Right renal cortex interstitium (tissue), 3 donors: ENCODE results near the gene TTLL11. TPM values are rescaled to one million over a fixed set of nuclear protein-coding genes. Genes with fewer than 3 reads are reported as not detected.
"Not testable (repeated sequence)": the region's sequence is repeated elsewhere in the genome, so short reads cannot be mapped to it uniquely, and the experiment has no call there.

Source experiments
- DNase-seq, 3 donors: peaks; one replicate each; pipeline ENCODE4 v3.0.0-alpha.2; 2013; ENCODE audit warnings: low read depth in 3 of 3, low spot score in 2 of 3
- polyA plus RNA-seq, 3 donors: library from polyadenylated mRNA; unstranded; fragments of 120-200 nt; gene quantifications; one replicate each; pipeline ENCODE4 v1.2.1, GENCODE V29; 2013; ENCODE audit not compliant: insufficient read length in 3 of 3

Gene TTLL11
- polyA plus RNA-seq, 3 donors = 6.0 to 6.7 (median 6.2) TPM

DNA sequence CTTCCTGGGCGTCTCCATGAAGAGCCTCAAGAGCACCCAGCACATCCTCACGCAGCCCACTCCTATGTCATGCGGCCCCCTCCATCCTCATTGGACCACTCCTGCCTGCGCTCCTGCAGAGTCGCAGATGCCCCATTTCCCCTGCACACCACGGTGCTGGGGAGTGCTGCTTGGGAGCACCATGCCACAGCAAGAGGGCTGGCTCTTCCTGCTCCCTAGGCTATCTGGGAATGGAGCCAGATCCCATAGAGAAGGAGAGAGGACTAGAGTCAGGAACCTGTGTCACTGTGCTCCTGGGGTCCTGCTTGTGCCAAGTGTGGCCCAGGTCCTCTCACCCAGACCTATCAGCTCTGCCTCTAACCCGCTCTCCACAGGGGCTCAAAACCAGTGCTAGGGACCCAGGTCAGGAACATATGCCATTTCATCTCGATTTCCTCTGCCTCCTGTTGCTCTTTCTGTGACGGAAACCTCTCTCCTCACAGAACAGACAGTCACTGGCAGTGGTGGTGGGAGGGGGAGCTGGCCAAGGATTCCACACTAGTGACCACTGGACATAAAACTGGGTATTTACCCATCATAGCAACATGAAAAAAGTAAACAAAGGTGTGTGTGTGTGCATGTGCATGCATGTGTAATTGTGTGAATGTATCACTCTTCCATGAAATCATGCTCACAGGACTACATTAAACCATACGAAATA, 178.4 kb downstream of the TTLL11 start:
- no peak for DNase-seq

GRCh38 chr9:121914017-121914595, 179.0 kb downstream of the TTLL11 start:
- DNase-seq = no peak

GRCh38 chr9:121912812-121913627, 180.1 kb downstream of the TTLL11 start:
- no peak for DNase-seq

- no peak for DNase-seq
Measured at GRCh38 chr9:121910491-121911040, 182.5 kb downstream of the TTLL11 start.

DNA sequence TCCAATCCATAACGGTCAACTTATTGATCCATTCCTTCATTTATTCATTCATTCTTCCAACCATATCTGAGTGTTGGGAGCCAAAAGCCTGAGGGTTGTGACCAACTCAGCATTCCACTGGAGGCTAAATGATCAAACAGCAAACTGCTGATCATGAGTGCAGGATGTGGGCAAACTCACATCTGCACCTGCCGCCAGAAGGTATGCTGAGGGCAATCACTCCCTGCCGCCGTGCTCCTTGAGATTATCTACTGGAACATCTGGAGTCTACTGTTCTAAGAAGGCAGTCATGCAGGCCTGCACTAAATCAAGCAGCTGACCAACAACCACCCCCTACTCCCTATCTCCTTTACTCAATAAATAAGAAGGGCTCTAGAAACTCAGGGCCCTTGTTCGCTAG, 184.0 kb downstream of the TTLL11 start:
- DNase-seq = no peak

GRCh38 chr9:121906074-121906870, 186.8 kb downstream of the TTLL11 start:
- DNase-seq = no peak

DNA sequence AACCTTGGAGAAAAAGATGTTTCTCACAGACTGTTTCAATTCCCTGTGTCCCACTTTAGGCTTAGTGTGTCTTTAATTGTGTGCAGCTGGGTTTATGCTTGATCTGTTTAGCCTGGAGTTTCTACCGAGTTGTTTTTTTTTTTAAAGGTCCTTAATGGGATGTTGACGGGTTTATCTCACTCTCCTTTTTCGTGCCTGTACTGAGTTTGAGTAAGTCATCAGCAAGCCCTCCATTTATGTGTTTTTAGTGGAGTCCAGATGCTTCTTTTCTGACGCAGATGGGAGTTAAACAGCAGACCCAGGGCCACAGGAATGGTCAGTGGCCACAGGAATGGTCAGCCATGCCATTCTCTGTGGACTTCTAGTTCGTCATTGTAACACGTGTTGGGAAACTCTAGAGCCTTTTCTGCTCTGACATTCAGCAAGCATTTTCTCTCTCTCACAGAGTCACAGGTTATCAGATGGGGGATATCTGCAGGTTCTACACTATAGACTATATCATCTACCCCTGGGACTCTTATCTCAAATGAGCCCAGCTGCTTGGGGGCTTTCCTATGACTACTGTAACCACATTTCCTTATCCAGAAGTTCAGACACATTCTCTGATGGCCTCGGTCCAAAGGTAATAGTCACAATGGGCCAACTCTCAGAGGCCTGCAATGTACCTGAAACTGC, 190.5 kb downstream of the TTLL11 start:
- DNase-seq = no peak

GRCh38 chr9:121901616-121902015, 191.5 kb downstream of the TTLL11 start:
- DNase-seq = no peak

GRCh38 chr9:121900163-121900562, 192.9 kb downstream of the TTLL11 start:
- no peak for DNase-seq

DNA sequence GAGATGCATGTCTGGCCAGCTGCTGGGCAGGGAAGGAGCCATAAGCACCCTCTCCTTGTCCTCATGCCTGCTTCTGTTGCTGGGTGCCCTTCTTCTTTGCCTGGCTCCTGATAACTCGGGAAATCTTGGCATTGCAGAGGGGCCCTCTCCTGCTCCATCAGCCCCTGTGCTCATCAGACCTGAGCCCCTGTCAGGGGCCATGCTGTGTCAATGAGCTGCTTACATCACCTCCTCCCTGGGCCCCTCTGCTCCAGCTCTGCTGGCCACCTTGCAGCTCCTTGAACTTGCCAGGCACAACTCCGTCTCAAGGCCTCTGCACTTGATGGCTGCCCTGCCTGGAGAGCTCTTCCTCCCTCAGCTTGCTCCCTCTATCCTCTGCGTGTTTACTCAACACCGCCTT, 194.3 kb downstream of the TTLL11 start:
- DNase-seq = no peak

DNA sequence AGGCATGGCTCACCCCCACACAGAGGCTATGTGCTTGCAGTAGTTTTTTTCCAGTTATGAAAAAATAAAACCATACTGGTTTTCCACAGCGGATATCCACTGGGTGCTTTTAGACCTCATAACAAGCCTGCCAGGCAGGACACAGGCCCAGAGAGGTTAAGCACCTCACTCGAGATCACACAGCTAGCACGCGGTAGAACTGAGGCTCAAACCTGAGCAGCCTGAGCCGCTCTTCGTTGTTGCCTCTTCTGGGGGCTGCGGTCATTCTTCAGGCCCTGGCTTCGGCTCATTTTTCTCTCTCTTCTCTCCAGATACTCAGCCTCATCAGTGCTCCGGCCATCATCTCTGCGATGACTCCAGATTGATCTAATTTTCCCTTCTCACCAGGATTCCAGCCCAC, 196.0 kb downstream of the TTLL11 start:
- DNase-seq = no peak

GRCh38 chr9:121896545-121896943, 196.6 kb downstream of the TTLL11 start:
- no peak for DNase-seq

DNA sequence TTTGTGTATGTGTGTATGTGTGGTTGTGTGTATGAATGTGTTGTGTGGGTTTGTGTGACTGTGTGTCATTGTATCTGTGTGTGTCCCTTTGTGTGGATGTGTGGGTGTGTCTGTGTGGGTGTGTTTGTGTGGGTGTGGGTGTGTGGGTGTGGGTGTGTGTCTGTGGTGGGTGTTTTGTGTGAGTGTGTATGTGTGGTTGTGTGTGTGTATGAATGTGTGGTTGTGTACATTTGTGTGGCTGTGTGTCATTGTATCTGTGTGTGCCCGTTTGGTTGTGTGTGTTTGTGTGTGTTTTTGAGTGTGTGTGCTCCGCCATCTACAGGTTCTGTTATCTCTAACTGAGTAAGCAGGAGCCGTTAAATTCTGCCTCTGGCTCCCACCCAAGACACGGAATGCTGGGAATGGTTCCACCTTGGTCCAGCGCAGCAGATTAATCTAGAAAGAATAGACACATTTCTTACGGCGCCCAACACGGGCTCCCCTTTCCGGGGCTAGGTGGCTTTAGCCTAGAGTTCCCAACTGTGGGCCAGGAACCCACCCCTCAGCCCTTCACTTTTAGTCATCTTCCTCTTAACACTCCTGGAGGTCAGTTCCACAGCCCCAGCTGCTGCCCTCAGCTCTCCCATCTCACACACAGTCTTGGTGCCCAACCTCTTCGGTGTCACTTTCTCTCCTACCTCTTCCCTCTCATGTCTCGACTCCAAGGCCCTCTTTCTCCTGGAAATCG, 197.1 kb downstream of the TTLL11 start:
- no peak for DNase-seq

GRCh38 chr9:121895358-121895757, 197.8 kb downstream of the TTLL11 start:
- DNase-seq = no peak

GRCh38 chr9:121894380-121894779, 198.7 kb downstream of the TTLL11 start:
- DNase-seq = not testable (repeated sequence)

- DNase-seq = no peak
Measured at GRCh38 chr9:121893786-121894185, 199.3 kb downstream of the TTLL11 start.

DNA sequence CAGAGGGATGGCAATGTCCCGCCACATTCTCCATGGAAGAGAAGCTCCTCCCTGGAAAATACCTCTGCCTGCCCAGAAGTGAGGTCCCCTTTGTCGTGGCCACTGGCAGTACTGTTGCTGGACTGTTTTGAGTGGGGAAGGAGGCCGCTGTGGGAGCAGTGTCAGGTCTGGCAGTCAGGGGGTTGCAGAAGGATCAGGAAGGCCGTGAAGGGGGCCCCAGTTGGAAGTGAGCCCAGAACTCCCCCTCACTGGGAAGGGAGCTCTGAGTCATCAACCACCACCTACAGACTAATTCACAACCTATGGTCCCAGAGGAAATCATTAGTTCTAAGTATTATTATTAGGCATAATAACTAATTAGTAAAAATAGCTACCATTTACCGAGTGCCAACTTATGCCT, 200.4 kb downstream of the TTLL11 start:
- DNase-seq = no peak

DNA sequence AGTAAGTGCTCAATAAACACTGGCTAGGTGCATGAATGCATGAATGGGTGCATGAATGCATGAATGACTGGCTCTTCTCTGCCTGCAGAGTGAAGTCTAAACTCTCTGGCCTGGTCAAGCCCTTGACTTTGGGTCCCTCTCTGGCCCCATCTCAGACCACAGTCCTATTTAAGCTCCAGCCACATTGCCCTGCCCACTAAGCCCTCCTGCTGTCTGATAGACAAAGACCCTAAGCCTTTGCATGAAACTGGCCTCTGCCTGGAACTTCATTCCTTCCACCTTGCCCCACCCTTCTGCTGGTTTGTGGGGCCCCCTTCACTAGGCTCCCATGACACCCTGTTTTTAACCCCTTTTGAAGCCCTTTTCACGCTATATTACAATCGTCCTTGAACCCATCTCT, 202.4 kb downstream of the TTLL11 start:
- no peak for DNase-seq

- no peak for DNase-seq
Measured at GRCh38 chr9:121889990-121890563, 203.0 kb downstream of the TTLL11 start.
